Muscle of leg (tissue), 11 donors: ENCODE measurements around the gene SART1. TPM values are rescaled to one million over a fixed set of nuclear protein-coding genes. Genes with fewer than 3 reads are reported as not detected.

Experiments used
- DNase-seq: peaks from one replicate; pipeline ENCODE4 v3.0.0; 2013
- H3K27ac ChIP-seq: one replicate; pipeline ENCODE4 v1.5.1; 2013; ENCODE audit warnings: mild to moderate bottlenecking, low read length, control low read depth
- H3K27me3 ChIP-seq: one replicate; pipeline ENCODE4 v1.6.1; 2013; ENCODE audit warnings: low read length; ENCODE audit not compliant: control insufficient read depth, insufficient read depth
- H3K36me3 ChIP-seq: one replicate; pipeline ENCODE4 v1.6.1; 2013; ENCODE audit warnings: low read length; ENCODE audit not compliant: control insufficient read depth, insufficient read depth
- H3K4me1 ChIP-seq: one replicate; pipeline ENCODE4 v1.6.1; 2013; ENCODE audit warnings: low read length; ENCODE audit not compliant: control insufficient read depth, insufficient read depth
- H3K4me3 ChIP-seq: one replicate; pipeline ENCODE4 v1.5.1; 2013; ENCODE audit warnings: low read length, control low read depth
- H3K9me3 ChIP-seq: replicated peaks from 2 replicates; pipeline ENCODE4 v1.6.1; 2013; ENCODE audit warnings: low read depth, low read length; ENCODE audit not compliant: control insufficient read depth
- WGBS: methylation state at CpG from one replicate; pipeline ENCODE4 v1.1.5; 2013; ENCODE audit warnings: missing lambda C conversion rate; ENCODE audit not compliant: insufficient coverage; 5-methylcytosine and 5-hydroxymethylcytosine counted together
- polyA plus RNA-seq, 8 donors: library from polyadenylated mRNA; unstranded; fragments of 120-200 nt; gene quantifications; one replicate each; pipeline versions ENCODE4 v1.2.1 to v1.2.3, GENCODE V29; 2013; ENCODE audit warnings: inconsistent platforms in 1 of 8, low replicate concordance in 1 of 8; ENCODE audit not compliant: insufficient read length in 8 of 8, insufficient read depth in 1 of 8
- total RNA-seq: library from RNA; stranded (reverse); fragments of 120-200 nt; gene quantifications from one replicate; pipeline ENCODE4 v1.2.4, GENCODE V29; 2013

The SART1 gene
- total and polyA plus RNA-seq, 9 donors = 27.6 to 52.3 (median 42.8) TPM

DNA sequence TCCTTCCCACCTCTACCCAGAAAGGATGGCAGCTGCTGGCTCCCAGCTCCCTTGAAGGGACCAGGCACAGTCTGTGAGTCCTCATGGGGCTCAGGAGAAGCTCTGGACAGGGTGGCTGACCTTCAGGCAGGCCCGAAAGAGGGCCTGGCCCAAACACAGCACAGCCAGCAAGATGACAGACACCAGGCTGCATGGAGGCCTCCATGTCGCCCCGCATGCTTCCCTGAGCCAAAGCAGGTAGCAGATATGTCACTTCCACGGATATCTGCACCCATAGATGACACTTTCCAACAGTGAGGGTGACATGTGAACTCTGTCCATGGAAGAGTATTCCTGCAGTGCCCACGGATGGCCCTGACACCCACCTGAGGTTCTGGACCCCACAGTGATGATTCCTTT, 22.1 kb downstream of the SART1 start:
- 90% methylated on average over 4 of the region's 5 CpGs for WGBS
- H3K36me3 ChIP-seq = peaks cover 17% of the 10 kb centered on the region
- H3K4me3 ChIP-seq = no peak overlapping the region
- no peak overlapping the region for H3K27ac ChIP-seq
- H3K9me3 ChIP-seq = no peaks in the 10 kb centered on the region
- no peaks in the 10 kb centered on the region for H3K27me3 ChIP-seq
- DNase-seq = no peak
- no peaks in the 10 kb centered on the region for H3K4me1 ChIP-seq

DNA sequence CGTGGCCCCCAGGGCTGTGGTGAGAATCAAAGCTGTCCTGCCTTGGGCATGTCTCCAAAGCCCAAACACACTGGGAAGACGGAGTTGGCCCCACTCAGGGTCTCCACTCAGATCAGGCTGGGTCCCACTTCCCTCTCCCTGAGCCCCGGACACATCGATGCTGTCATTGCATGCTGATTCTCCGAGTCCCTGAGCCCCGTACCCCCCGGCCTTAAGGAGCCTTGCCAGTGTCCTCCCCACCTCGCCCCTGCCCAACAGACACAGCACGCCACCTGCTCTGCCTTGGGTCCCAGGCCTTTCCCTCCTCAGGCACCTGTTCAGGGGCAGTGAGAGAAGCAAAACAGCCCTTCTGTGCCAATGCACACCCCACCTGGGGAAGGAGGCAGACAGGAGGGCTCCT, 25.8 kb downstream of the SART1 start:
- H3K27me3 ChIP-seq = no peaks in the 10 kb centered on the region
- H3K4me1 ChIP-seq = no peaks in the 10 kb centered on the region
- no peak overlapping the region for H3K27ac ChIP-seq
- DNase-seq = no peak
- no peaks in the 10 kb centered on the region for H3K9me3 ChIP-seq
- H3K36me3 ChIP-seq = peaks cover 7% of the 10 kb centered on the region
- no peak overlapping the region for H3K4me3 ChIP-seq
- WGBS = 74% methylated on average over 9 of the region's 9 CpGs

DNA sequence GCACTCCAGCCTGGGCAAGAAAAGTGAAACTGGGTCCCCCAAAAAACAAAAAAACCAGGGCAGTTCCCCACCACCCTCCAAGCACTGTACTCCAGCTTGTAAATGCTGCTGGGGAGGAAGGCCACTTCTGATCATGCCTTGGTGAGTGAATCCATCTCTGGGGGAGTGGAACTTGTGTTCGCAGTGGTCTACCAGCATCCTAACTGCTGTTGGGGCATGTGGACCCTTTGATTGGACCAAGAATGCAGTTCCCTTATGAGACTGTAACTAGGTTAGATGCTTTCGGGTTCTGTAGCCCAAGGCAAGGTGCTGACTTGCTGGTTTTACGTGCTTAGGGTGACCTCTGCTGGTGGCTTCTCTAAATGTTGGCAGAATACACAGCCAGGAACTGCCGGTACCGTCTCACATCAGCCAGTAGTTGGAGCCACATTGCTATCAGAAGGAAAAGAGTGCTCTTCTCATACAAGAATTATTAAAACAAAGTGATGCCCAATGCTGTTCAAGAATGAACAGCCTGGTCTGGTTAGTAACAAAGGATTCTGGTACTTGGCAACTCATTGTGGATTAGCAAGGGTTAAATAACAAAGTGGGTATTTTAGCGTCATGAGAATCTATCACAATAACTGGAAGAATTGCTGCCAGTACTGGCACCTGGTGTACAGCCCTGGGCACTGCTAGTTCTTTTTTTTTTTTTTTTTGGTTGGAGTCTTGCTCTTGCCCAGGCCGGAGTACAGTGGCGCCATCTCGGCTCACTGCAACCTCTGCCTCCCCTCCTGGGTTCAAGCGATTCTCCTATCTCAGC, 27.5 kb downstream of the SART1 start:
- Histone ChIP-seq H3K27me3 (no peaks in the 10 kb centered on the region), H3K27ac (no peak overlapping the region), H3K36me3 (peaks cover 8% of the 10 kb centered on the region), H3K4me1 (no peaks in the 10 kb centered on the region), H3K4me3 (no peak overlapping the region), H3K9me3 (no peaks in the 10 kb centered on the region)
- 7% methylated on average over 3 of the region's 10 CpGs for WGBS
- DNase-seq = peak; percentile 97

DNA sequence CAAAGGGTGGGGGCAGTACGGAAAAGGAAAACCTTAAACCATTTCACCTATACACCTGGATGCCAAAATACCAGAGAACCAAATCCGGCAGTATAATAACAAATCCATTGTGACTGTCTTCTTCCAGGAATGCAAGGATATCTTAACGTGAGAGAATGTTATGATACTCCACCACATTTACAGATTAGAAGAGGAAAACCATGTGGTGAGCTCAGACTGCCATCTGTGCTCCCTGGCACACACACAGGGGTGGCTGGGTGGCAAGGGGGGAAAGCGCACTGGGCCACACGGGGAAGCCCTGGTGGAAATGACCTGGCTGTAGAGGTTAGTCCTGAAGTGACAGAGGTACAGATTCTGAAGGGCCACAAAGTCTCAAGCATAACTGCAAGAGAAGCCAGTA, 30.5 kb downstream of the SART1 start:
- Histone ChIP-seq H3K36me3 (peaks cover 10% of the 10 kb centered on the region), H3K9me3 (no peaks in the 10 kb centered on the region), H3K4me1 (no peaks in the 10 kb centered on the region), H3K4me3 (no peak overlapping the region), H3K27me3 (no peaks in the 10 kb centered on the region), H3K27ac (no peak overlapping the region)
- no peak for DNase-seq
- 88% methylated on average over 2 of the region's 5 CpGs for WGBS

DNA sequence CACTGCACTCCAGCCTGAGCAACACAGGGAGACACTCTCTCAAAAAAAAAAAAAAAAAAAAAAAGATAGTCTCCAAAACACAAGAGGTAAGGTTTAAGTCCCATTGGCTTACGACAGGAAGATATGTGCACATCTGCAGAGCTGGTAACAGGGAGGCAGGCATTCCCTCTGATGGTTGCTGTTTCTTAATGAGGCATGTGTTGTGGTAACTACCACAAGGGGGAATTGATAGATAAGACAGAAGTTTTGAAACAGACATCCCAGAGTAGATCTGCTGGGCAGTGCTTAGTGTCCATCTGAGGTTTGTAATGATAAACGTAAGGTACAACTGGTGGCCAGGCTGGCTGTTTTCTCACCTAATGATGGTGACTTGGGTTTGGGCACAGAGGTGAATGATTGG, 35.8 kb downstream of the SART1 start:
- no peak overlapping the region for H3K27ac ChIP-seq
- H3K9me3 ChIP-seq = no peaks in the 10 kb centered on the region
- peaks cover 8% of the 10 kb centered on the region for H3K4me1 ChIP-seq
- no peak overlapping the region for H3K4me3 ChIP-seq
- H3K27me3 ChIP-seq = no peaks in the 10 kb centered on the region
- peaks cover 36% of the 10 kb centered on the region for H3K36me3 ChIP-seq
- WGBS = 92% methylated on average over 2 of the region's 2 CpGs
- DNase-seq = no peak

DNA sequence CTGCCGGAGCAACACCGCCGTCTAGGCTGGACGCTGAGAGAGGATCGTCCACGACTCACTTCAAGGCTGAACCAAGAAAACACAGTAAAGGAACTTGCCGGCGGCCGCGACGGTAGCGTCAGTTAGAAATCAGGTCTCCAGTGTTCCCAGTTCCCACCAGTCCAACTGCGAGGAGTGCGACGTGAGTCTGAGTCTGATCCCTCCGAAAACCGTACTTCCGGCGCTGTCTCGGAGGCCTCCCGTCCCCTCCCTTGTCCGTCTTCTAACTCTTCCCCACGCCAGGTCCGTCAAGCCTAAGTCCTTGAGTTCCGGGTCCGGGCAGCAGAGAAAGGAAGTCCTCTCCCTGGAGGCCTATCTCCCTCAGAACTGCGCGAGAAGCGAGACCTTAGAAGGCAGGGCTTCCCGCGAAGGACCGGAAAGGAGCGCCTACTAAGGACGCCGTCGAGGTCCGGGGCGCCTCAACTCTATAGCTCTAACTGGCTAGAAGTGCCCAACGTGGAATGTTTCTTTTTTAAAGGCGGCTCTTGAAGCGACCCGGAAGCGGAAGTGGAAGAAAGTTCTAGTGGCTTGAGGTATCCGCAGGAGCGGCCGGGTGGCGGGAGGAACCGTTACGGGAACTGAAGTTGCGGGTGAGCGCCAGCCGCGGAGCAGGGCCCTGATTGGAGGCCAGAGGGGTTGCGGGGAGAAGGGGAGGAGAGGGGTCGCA, 40.6 kb downstream of the SART1 start, which contains the start of the genes BANF1 and EIF1AD:
TSS of gene BANF1 (plus strand) at position 562 of the 706 bp plus-strand sequence. CDS start 748 bp downstream, outside the sequence.
TSS of gene EIF1AD (minus strand) at position 216 of the 706 bp plus-strand sequence. CDS start 1,768 bp downstream, outside the sequence.
- Histone ChIP-seq H3K27me3 (no peaks in the 10 kb centered on the region), H3K36me3 (peaks cover 53% of the 10 kb centered on the region), H3K27ac (peak within 1 kb of the TSS; percentile 99), H3K4me1 (peaks cover 18% of the 10 kb centered on the region), H3K4me3 (peak within 1 kb of the TSS; percentile 88), H3K9me3 (no peaks in the 10 kb centered on the region)
- peak; percentile 99 for DNase-seq
- WGBS = under 1% methylated on average over 55 of the region's 55 CpGs

DNA sequence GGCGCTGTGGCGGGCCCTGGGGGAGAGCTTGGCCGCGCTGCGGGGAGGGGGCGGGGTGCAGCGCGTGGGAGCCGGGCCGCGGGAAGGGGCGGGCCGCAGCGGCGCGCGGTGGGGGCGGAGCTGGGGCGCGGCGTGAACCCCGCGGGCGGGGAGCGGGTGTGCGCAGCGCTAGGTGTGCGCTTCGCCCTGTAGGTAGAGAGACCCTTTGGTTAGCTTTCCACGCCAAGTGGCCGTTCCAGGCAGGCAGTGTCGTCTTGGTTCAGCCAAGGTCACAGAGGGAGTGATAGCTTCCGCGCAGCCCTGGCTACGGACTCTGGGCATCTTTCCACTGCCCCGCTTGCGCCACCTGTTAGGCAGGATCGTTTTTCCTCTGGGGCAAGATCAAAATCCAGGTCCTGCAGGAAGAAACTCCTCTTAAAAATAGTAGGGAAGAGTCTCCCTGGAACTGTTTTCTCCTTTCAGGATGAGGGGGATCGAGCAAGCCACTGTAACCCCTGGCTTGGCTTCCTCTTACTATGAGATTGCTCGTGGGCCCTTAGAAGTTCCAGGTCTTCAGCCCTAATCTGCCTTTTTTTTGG, 41.2 kb downstream of the SART1 start:
- Histone ChIP-seq H3K4me1 (peaks cover 18% of the 10 kb centered on the region), H3K27me3 (no peaks in the 10 kb centered on the region), H3K9me3 (no peaks in the 10 kb centered on the region), H3K4me3 (peak overlapping the region; percentile 88), H3K36me3 (peaks cover 48% of the 10 kb centered on the region), H3K27ac (peak overlapping the region; percentile 99)
- under 1% methylated on average over 36 of the region's 40 CpGs for WGBS
- DNase-seq = peak; percentile 65

DNA sequence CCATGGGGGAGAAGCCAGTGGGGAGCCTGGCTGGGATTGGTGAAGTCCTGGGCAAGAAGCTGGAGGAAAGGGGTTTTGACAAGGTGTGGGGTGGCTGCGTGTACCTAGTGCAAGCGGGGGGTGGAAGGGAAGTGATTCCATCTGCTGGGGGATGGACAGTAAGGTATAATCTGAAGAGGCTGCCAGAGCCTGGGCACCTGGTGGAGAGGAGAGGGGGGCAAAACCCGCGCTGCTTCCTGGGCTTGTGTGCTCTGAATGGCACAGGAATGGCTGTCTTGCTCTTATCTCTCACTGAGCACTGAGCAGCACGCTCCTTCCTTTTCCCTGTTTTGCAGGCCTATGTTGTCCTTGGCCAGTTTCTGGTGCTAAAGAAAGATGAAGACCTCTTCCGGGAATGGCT, 41.8 kb downstream of the SART1 start:
- H3K9me3 ChIP-seq = no peaks in the 10 kb centered on the region
- DNase-seq = no peak
- 83% methylated on average over 5 of the region's 6 CpGs for WGBS
- peak overlapping the region; percentile 88 for H3K4me3 ChIP-seq
- peaks cover 42% of the 10 kb centered on the region for H3K36me3 ChIP-seq
- peak overlapping the region; percentile 99 for H3K27ac ChIP-seq
- H3K4me1 ChIP-seq = peaks cover 18% of the 10 kb centered on the region
- H3K27me3 ChIP-seq = no peaks in the 10 kb centered on the region

DNA sequence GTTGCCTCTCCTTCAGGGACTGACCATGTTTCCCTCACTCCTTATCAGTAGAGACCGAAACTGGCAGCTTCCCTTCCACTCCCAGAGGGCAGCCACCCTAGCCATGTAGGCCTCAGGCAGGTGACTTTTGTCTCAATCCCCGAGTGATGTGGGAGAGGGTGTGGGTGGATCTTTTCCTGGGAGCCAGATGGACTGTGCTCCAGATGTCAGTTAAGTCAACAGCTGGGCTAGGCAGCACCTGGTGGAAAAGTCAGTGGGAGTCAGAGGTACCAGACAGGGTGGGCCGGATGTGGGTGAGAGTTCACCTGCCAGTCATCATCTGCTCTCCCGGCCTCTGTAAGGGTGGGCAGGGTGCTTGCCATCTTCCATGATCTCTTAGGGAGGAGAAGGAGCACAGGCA, 42.7 kb downstream of the SART1 start:
- DNase-seq = no peak
- Histone ChIP-seq H3K27me3 (peaks cover 4% of the 10 kb centered on the region), H3K4me3 (no peak overlapping the region), H3K36me3 (peaks cover 34% of the 10 kb centered on the region), H3K27ac (no peak overlapping the region), H3K4me1 (peaks cover 18% of the 10 kb centered on the region), H3K9me3 (no peaks in the 10 kb centered on the region)
- 90% methylated on average over 2 of the region's 4 CpGs for WGBS
